Fibroblast of lung (primary cell): ENCODE data around the gene ADAMTS6.

Source experiments
- CTCF ChIP-seq, 2 donors: IDR thresholded peaks in 1 of 2; conservative IDR thresholded peaks in 1 of 2; 1 replicate in 1 of 2; 2 replicates in 1 of 2; pipeline ENCODE4 v1.5.1; 2011 to 2012; ENCODE audit warnings: low read length in 2 of 2, control low read depth in 1 of 2, inconsistent platforms in 1 of 2, low read depth in 1 of 2, mild to moderate bottlenecking in 1 of 2
- EZH2 ChIP-seq: IDR thresholded peaks from 2 replicates; pipeline ENCODE4 v1.5.1; 2012; ENCODE audit warnings: low read length, control low read depth, mild to moderate bottlenecking; ENCODE audit errors: missing control alignments

- TF ChIP-seq CTCF (conservative IDR thresholded peaks at IDR 0.05 in 1 of 2, IDR thresholded peaks at IDR 0.05 in 1 of 2; ENCODE audit: low read depth in 1 of 2, low read length in 2 of 2) (no peak), EZH2 (no peak)
Observed at GRCh38 chr5:65413822-65414221, 67.9 kb downstream of the ADAMTS6 start.
